Esophagus squamous epithelium (tissue), 4 donors: ENCODE results near the gene ZNF468.

Experiments
- CTCF ChIP-seq, 6 experiments: fragments of 450-650 bp in 4 of 6; fragments of 200-600 bp in 2 of 6; sonication (generic) in 2 of 6; IDR thresholded peaks; one replicate each; pipeline ENCODE4 v1.5.1; 2016 to 2019; ENCODE audit warnings: antibody characterized with exemption in 6 of 6, mild to moderate bottlenecking in 4 of 6, moderate library complexity in 4 of 6
- POLR2A ChIP-seq, 4 donors: fragments of 450-650 bp; IDR thresholded peaks; one replicate each; pipeline ENCODE4 v1.6.1; 2017; ENCODE audit warnings: antibody characterized with exemption in 4 of 4, mild to moderate bottlenecking in 4 of 4, moderate library complexity in 3 of 4

GRCh38 chr19:52823676-52824075 lies 33.7 kb downstream of the ZNF468 start:
- no peak for TF ChIP-seq POLR2A (IDR thresholded peaks at IDR 0.05)
- TF ChIP-seq CTCF (IDR thresholded peaks at IDR 0.05) = no peak
